D721Med (cell line): ENCODE measurements around the gene MFGE8.
A peak's percentile ranks its signal among the peaks of the same experiment; 100 is the strongest.

Experiments
- DNase-seq: peaks from one replicate; pipeline ENCODE4 v3.0.0; 2011; ENCODE audit warnings: low spot score; ENCODE audit not compliant: insufficient read length
- FAIRE-seq: peaks from 2 replicates; lab custom pipeline; 2011; peaks lifted over from hg19 to GRCh38; lab: Jason Lieb, UNC
- TF ChIP-seq, protein P1 (sequence below): IDR thresholded peaks from 2 replicates; pipeline ENCODE4 v1.5.1; 2012; ENCODE audit warnings: mild to moderate bottlenecking, control low read depth; ENCODE audit not compliant: insufficient read depth; ENCODE audit errors: missing control alignments

MFGE8 gene

GRCh38 chr15:88897456-88898194, 15.6 kb downstream of the MFGE8 start:
- FAIRE-seq (no peak), DNase-seq (no peak)
- TF ChIP-seq, protein P1, sequence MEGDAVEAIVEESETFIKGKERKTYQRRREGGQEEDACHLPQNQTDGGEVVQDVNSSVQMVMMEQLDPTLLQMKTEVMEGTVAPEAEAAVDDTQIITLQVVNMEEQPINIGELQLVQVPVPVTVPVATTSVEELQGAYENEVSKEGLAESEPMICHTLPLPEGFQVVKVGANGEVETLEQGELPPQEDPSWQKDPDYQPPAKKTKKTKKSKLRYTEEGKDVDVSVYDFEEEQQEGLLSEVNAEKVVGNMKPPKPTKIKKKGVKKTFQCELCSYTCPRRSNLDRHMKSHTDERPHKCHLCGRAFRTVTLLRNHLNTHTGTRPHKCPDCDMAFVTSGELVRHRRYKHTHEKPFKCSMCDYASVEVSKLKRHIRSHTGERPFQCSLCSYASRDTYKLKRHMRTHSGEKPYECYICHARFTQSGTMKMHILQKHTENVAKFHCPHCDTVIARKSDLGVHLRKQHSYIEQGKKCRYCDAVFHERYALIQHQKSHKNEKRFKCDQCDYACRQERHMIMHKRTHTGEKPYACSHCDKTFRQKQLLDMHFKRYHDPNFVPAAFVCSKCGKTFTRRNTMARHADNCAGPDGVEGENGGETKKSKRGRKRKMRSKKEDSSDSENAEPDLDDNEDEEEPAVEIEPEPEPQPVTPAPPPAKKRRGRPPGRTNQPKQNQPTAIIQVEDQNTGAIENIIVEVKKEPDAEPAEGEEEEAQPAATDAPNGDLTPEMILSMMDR: peak; percentile 36

GRCh38 chr15:88897142-88897455, 16.1 kb downstream of the MFGE8 start:
- TF ChIP-seq, protein P1: no peak
- DNase-seq (no peak), FAIRE-seq (no peak)

GRCh38 chr15:88896333-88897033, 16.7 kb downstream of the MFGE8 start:
- FAIRE-seq: no peak
- no peak for DNase-seq
- TF ChIP-seq, protein P1: no peak

- no peak for FAIRE-seq
- DNase-seq: no peak
- TF ChIP-seq, protein P1: no peak
Measured at GRCh38 chr15:88894819-88895767, 18.1 kb downstream of the MFGE8 start, which contains the start of gene HAPLN3. TSS of gene HAPLN3 (minus strand) at chr15:88895544. CDS start at chr15:88887298, 8,246 bp downstream.

GRCh38 chr15:88894348-88894818, 18.8 kb downstream of the MFGE8 start:
- TF ChIP-seq, protein P1: peak; percentile 49
- no peak for DNase-seq
- no peak for FAIRE-seq

DNA sequence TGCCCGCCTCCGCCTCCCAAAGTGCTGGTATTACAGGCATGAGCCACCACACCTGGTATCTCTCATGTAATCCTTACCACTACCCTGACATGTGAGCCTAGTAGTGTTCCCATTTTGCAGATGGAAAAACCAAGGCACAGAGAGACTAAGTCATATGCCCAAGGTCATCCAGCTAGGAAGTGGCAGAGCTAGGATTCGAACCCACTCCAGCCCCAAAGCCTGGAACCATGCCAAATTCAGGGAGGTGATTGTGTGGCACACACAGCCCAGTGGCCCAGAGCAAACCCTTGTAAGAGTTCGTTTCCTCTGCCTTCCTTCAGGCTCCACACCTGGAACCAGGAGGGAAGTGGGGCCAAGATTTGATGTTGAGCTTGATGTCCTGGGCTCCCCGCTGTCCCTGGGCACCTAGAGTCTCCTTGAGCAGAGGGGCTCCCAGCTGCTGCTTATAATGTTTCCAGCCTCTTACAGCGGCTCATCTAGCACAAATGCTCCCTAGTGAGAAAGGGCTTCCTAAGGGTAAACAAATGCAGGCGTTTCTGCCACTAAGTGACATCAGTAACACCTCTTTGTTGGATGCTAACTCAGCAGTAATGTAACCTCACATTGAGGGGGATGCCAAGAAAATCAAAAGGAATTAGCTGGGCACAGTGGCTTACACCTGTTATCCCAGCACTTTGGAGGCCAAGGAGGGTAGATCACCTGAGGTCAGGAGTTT, 21.5 kb downstream of the MFGE8 start:
- TF ChIP-seq, protein P1: no peak
- FAIRE-seq (no peak), DNase-seq (no peak)
